ENCODE data around the gene GLO1.

GRCh38 chr6:38684904-38685303 lies 18.0 kb downstream of the GLO1 start:
- TF ChIP-seq POLR2A (IDR thresholded peaks at IDR 0.05; ENCODE audit: low read length) (no peak), GATA1 (IDR thresholded peaks at IDR 0.05; ENCODE audit: low read depth, low read length) (no peak)

Measured in erythroblast (primary cell).